GM19023 (cell line): Measurements from ENCODE around the gene OSBPL6.

ENCODE experiments used
- ATAC-seq: cut with Tn5 transposase; IDR thresholded peaks from one replicate; pipeline ENCODE4 v1.9.1; 2021; ENCODE audit warnings: mild to moderate bottlenecking, moderate library complexity; ENCODE audit not compliant: unreplicated experiment

The OSBPL6 gene

GRCh38 chr2:178269438-178270224 is 75.3 kb downstream of the OSBPL6 start:
- ATAC-seq, result no peak

GRCh38 chr2:178270338-178270737 is 76.0 kb downstream of the OSBPL6 start:
- ATAC-seq, result no peak

GRCh38 chr2:178271094-178271493 is 76.8 kb downstream of the OSBPL6 start:
- ATAC-seq, result no peak

GRCh38 chr2:178271629-178272333 is 77.5 kb downstream of the OSBPL6 start:
- no peak for ATAC-seq

- no peak for ATAC-seq
These were observed 79.6 kb downstream of the OSBPL6 start for GRCh38 chr2:178273787-178274360.

- ATAC-seq, result no peak
These were observed 81.3 kb downstream of the OSBPL6 start for GRCh38 chr2:178275600-178275999.

GRCh38 chr2:178277741-178278197 is 83.5 kb downstream of the OSBPL6 start:
- no peak for ATAC-seq

GRCh38 chr2:178279142-178279541 is 84.8 kb downstream of the OSBPL6 start:
- ATAC-seq, result no peak

GRCh38 chr2:178279636-178280035 is 85.3 kb downstream of the OSBPL6 start:
- ATAC-seq, result no peak

- no peak for ATAC-seq
These were observed 86.0 kb downstream of the OSBPL6 start for GRCh38 chr2:178280244-178280852.

- no peak for ATAC-seq
These were observed 87.9 kb downstream of the OSBPL6 start for GRCh38 chr2:178282075-178282815.

- ATAC-seq, result no peak
These were observed 89.1 kb downstream of the OSBPL6 start for GRCh38 chr2:178283341-178283918.

- no peak for ATAC-seq
These were observed 90.4 kb downstream of the OSBPL6 start for GRCh38 chr2:178284613-178285286.

GRCh38 chr2:178285287-178285615 is 90.9 kb downstream of the OSBPL6 start:
- ATAC-seq, result no peak

- ATAC-seq, result no peak
These were observed 92.3 kb downstream of the OSBPL6 start for GRCh38 chr2:178286636-178287035.

GRCh38 chr2:178287652-178288344 is 93.5 kb downstream of the OSBPL6 start:
- no peak for ATAC-seq

GRCh38 chr2:178291703-178292102 is 97.4 kb downstream of the OSBPL6 start:
- ATAC-seq, result no peak

- no peak for ATAC-seq
These were observed 98.3 kb downstream of the OSBPL6 start for GRCh38 chr2:178292586-178292985.

- no peak for ATAC-seq
These were observed 100.8 kb downstream of the OSBPL6 start for GRCh38 chr2:178295115-178295514.
